CD14-positive monocyte (primary cell): ENCODE measurements around the gene MTFMT. TPM values are rescaled to one million over a fixed set of nuclear protein-coding genes. Genes with fewer than 3 reads are reported as not detected.

Experiments
- DNase-seq, 3 donors: peaks; one replicate each; pipeline ENCODE4 v3.0.0-alpha.2; 2011 to 2022
- H2AFZ ChIP-seq: 2 replicates; pipeline ENCODE4 v1.6.0; 2012; ENCODE audit warnings: mild to moderate bottlenecking, low read depth, low read length, inconsistent platforms; ENCODE audit not compliant: insufficient read depth, poor library complexity, severe bottlenecking
- H3K27ac ChIP-seq, 2 donors: 1 replicate in 1 of 2; 2 replicates in 1 of 2; pipeline ENCODE4 v1.5.1; 2012 to 2013; ENCODE audit warnings: low read length in 2 of 2, control low read depth in 1 of 2, inconsistent platforms in 1 of 2, low read depth in 1 of 2, mild to moderate bottlenecking in 1 of 2
- H3K27me3 ChIP-seq, 2 donors: one replicate each; pipeline versions ENCODE4 v1.6.0 to v1.6.1; 2011 to 2013; ENCODE audit warnings: low read length in 2 of 2; ENCODE audit not compliant: control insufficient read depth in 2 of 2, insufficient read depth in 2 of 2
- H3K36me3 ChIP-seq, 2 donors: replicated peaks in 1 of 2; 1 replicate in 1 of 2; 2 replicates in 1 of 2; pipeline versions ENCODE4 v1.5.1 to v1.6.1; 2012 to 2013; ENCODE audit warnings: low read length in 2 of 2, control low read depth in 1 of 2, inconsistent platforms in 1 of 2, mild to moderate bottlenecking in 1 of 2; ENCODE audit not compliant: insufficient read depth in 2 of 2, control insufficient read depth in 1 of 2
- H3K4me1 ChIP-seq, 2 donors: 1 replicate in 1 of 2; 2 replicates in 1 of 2; pipeline versions ENCODE4 v1.5.1 to v1.6.1; 2012 to 2013; ENCODE audit warnings: low read length in 2 of 2, control low read depth in 1 of 2, inconsistent platforms in 1 of 2, mild to moderate bottlenecking in 1 of 2, moderate library complexity in 1 of 2; ENCODE audit not compliant: insufficient read depth in 2 of 2, control insufficient read depth in 1 of 2
- H3K4me2 ChIP-seq: replicated peaks from 2 replicates; pipeline ENCODE3; 2012; ENCODE audit warnings: low read length, moderate library complexity, mild to moderate bottlenecking; ENCODE audit not compliant: poor library complexity, severe bottlenecking; ENCODE audit errors: extremely low read depth
- H3K4me3 ChIP-seq, 3 experiments: fragments of 200-600 bp in 1 of 3; sonication (generic) in 1 of 3; replicated peaks in 1 of 3; 1 replicate in 2 of 3; 2 replicates in 1 of 3; pipeline ENCODE4 v1.5.1; 2011 to 2013; ENCODE audit warnings: low read length in 3 of 3, mild to moderate bottlenecking in 3 of 3, control low read depth in 2 of 3, low read depth in 2 of 3, inconsistent platforms in 1 of 3, moderate library complexity in 1 of 3
- H3K79me2 ChIP-seq: 2 replicates; pipeline ENCODE4 v1.6.0; 2012; ENCODE audit warnings: mild to moderate bottlenecking, control low read depth, inconsistent platforms, low read length, moderate library complexity; ENCODE audit not compliant: insufficient read depth
- H3K9ac ChIP-seq: 2 replicates; pipeline ENCODE4 v1.6.0; 2017; ENCODE audit warnings: low read length, mild to moderate bottlenecking; ENCODE audit not compliant: insufficient read depth, poor library complexity, severe bottlenecking
- H3K9me3 ChIP-seq, 2 donors: replicated peaks in 1 of 2; 1 replicate in 1 of 2; 2 replicates in 1 of 2; pipeline versions ENCODE4 v1.5.1 to v1.6.1; 2012 to 2013; ENCODE audit warnings: low read length in 2 of 2, control low read depth in 1 of 2; ENCODE audit not compliant: control insufficient read depth in 1 of 2, insufficient read depth in 1 of 2
- H4K20me1 ChIP-seq: 2 replicates; pipeline ENCODE4 v1.6.0; 2012; ENCODE audit warnings: mild to moderate bottlenecking, low read length, control low read depth, moderate library complexity; ENCODE audit not compliant: insufficient read depth
- H3K27ac Mint-ChIP-seq, 7 donors: one replicate each; pipeline ENCODE4 v1.8.0; 2020; ENCODE audit warnings: mild to moderate bottlenecking in 7 of 7, mixed read lengths in 7 of 7, moderate library complexity in 6 of 7, inconsistent platforms in 2 of 7
- H3K27me3 Mint-ChIP-seq, 3 donors: one replicate each; pipeline ENCODE4 v1.8.0; 2021 to 2022; ENCODE audit warnings: low read depth in 3 of 3, mild to moderate bottlenecking in 3 of 3, mixed read lengths in 3 of 3, moderate library complexity in 3 of 3, inconsistent platforms in 1 of 3
- H3K36me3 Mint-ChIP-seq, 2 donors: one replicate each; pipeline ENCODE4 v1.8.0; 2020; ENCODE audit warnings: mixed read lengths in 2 of 2, inconsistent platforms in 1 of 2, mild to moderate bottlenecking in 1 of 2
- H3K4me1 Mint-ChIP-seq: one replicate; pipeline ENCODE4 v1.8.0; 2020; ENCODE audit warnings: mild to moderate bottlenecking, mixed read lengths
- H3K4me3 Mint-ChIP-seq, 2 donors: one replicate each; pipeline ENCODE4 v1.8.0; 2020; ENCODE audit warnings: mild to moderate bottlenecking in 2 of 2, mixed read lengths in 2 of 2, moderate library complexity in 1 of 2
- H3K9me3 Mint-ChIP-seq, 7 donors: one replicate each; pipeline ENCODE4 v1.8.0; 2020 to 2022; ENCODE audit warnings: mixed read lengths in 7 of 7, mild to moderate bottlenecking in 6 of 7, moderate library complexity in 6 of 7, inconsistent platforms in 2 of 7
- WGBS: methylation state at CpG from one replicate; pipeline ENCODE4 v1.1.5; 2013; ENCODE audit warnings: missing lambda C conversion rate; ENCODE audit not compliant: insufficient coverage; 5-methylcytosine and 5-hydroxymethylcytosine counted together
- intact Hi-C, 2 donors: fragments of 100-400 bp; cut with micrococcal nuclease; formaldehyde crosslinking; loops; one replicate each; pipeline versions ENCODE4 v1.15.0 to v1.15.1; 2023
- polyA plus RNA-seq, 3 donors: library from polyadenylated mRNA; depleted of rRNA in 1 of 3; unstranded in 2 of 3; stranded (reverse) in 1 of 3; fragments of 300-500 nt in 2 of 3; fragments of >200 nt in 1 of 3; fragmentation: Illumina TruSeq in 2 of 3; gene quantifications; 1 replicate in 2 of 3; 2 replicates in 1 of 3; pipeline ENCODE4 v1.2.3, GENCODE V29; 2012 to 2021
- TF ChIP-seq, protein P1 (sequence below): fragments of 200-600 bp; IDR thresholded peaks from one replicate; pipeline ENCODE4 v1.8.0; 2022; ENCODE audit warnings: antibody characterized with exemption, mild to moderate bottlenecking

Gene MTFMT
- polyA plus RNA-seq, 3 donors = 5.1 to 10.8 (median 9.0) TPM

DNA sequence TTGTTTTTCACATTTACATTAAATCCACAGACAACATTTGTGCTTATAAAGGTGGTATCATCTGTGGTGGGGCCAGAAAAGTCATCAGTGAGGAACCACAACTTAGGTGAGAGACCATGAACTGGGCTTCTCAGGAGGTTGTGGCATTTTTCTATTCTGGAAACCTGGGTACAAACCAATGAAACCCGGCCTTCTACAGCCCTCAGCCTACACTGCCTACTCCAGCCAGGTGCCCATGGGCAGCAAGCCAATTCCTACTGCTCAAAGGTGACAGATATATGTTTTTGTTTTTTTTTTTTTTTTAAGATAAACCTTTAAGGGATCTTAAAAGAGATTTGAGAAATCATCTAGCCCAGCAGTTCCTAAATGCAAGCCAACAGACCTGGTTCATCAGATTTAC is 60.0 kb downstream of the MTFMT start:
- no CpG with 5 or more reads among the region's 1 CpG for WGBS
- H3K4me1 ChIP-seq = peaks cover 0 to 3% of the 10 kb centered on the region in 2 donors
- H2AFZ ChIP-seq = no peak overlapping the region
- H3K9me3 Mint-ChIP-seq = no peaks in the 10 kb centered on the region
- H3K9ac ChIP-seq = no peak overlapping the region
- no peaks in the 10 kb centered on the region for H3K9me3 ChIP-seq
- no peak overlapping the region for H3K27ac Mint-ChIP-seq
- no peak for DNase-seq
- TF ChIP-seq, protein P1, sequence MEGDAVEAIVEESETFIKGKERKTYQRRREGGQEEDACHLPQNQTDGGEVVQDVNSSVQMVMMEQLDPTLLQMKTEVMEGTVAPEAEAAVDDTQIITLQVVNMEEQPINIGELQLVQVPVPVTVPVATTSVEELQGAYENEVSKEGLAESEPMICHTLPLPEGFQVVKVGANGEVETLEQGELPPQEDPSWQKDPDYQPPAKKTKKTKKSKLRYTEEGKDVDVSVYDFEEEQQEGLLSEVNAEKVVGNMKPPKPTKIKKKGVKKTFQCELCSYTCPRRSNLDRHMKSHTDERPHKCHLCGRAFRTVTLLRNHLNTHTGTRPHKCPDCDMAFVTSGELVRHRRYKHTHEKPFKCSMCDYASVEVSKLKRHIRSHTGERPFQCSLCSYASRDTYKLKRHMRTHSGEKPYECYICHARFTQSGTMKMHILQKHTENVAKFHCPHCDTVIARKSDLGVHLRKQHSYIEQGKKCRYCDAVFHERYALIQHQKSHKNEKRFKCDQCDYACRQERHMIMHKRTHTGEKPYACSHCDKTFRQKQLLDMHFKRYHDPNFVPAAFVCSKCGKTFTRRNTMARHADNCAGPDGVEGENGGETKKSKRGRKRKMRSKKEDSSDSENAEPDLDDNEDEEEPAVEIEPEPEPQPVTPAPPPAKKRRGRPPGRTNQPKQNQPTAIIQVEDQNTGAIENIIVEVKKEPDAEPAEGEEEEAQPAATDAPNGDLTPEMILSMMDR = no peak
- intact Hi-C loops = no loop called here
- H3K4me3 ChIP-seq = no peak overlapping the region
- no peaks in the 10 kb centered on the region for H3K27me3 ChIP-seq
- no peak overlapping the region for H3K4me2 ChIP-seq
- no peak overlapping the region for H3K27ac ChIP-seq
- peaks cover 78 to 94% of the 10 kb centered on the region in 2 donors for H3K36me3 ChIP-seq
- peaks cover 5% of the 10 kb centered on the region for H3K4me1 Mint-ChIP-seq
- peaks cover 4% of the 10 kb centered on the region for H3K79me2 ChIP-seq
- peaks cover 70 to 88% of the 10 kb centered on the region in 2 donors for H3K36me3 Mint-ChIP-seq
- no peaks in the 10 kb centered on the region for H3K27me3 Mint-ChIP-seq
- H4K20me1 ChIP-seq = peaks cover 28% of the 10 kb centered on the region
- no peak overlapping the region for H3K4me3 Mint-ChIP-seq

DNA sequence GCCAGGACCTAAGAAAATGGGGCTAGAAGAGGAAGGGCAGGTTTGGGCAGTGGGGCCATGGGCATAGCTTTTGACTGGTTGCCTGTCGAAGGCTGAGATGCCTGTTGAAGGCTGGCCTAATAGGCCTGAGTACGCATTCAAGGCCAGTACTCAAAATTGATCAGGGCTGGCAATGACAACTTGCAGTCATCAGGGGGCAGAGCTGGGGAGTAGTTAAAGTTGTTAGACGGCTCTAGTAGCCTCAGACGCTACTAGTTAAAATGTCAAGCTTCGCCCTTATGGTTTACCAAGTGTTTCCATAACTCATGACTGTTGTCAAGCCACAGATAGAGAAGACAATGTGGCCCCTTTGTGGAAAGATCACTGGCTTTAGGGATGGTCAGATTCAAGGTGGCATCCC is 68.4 kb downstream of the MTFMT start:
- Mint-ChIP-seq H3K9me3 (peaks cover 2 to 10% (median 5%) of the 10 kb centered on the region in 7 donors), H3K27ac (peak overlapping the region in 2 of 7 donors; percentile 75 to 76), H3K4me3 (no peak overlapping the region), H3K36me3 (peaks cover 92 to 98% of the 10 kb centered on the region in 2 donors), H3K4me1 (peaks cover 3% of the 10 kb centered on the region), H3K27me3 (no peaks in the 10 kb centered on the region)
- Histone ChIP-seq H3K4me1 (no peaks in the 10 kb centered on the region), H3K27ac (no peak overlapping the region), H3K9me3 (peaks cover 0 to 7% of the 10 kb centered on the region in 2 donors), H3K4me3 (no peak overlapping the region), H4K20me1 (peaks cover 30% of the 10 kb centered on the region), H3K27me3 (no peaks in the 10 kb centered on the region), H3K36me3 (peaks cover 92 to 100% of the 10 kb centered on the region in 2 donors), H3K9ac (no peak overlapping the region), H3K79me2 (no peaks in the 10 kb centered on the region), H3K4me2 (no peak overlapping the region), H2AFZ (no peak overlapping the region)
- intact Hi-C loops = no loop called here
- 96% methylated on average over 5 of the region's 5 CpGs for WGBS
- TF ChIP-seq, protein P1 = no peak
- no peak for DNase-seq
